ENCODE results near the gene MAPK8IP2.

The MAPK8IP2 gene

GRCh38 chr22:50562523-50563412, 37.8 kb upstream of the MAPK8IP2 start, which contains the start of gene SYCE3 (continued):
- TF ChIP-seq ZBTB44 (tag by site-specific recombination; IDR thresholded peaks at IDR 0.05) (no peak; the same call in 1 of the 2 replicates), ZNF692 (tag by site-specific recombination; IDR thresholded peaks at IDR 0.05) (peak; percentile 67; the same call in 1 of the 2 replicates), RBAK (tag by site-specific recombination; IDR thresholded peaks at IDR 0.05) (no peak), YY2 (tag by site-specific recombination; IDR thresholded peaks at IDR 0.05) (no peak), KLF10 (tag by site-specific recombination; IDR thresholded peaks at IDR 0.05) (no peak; the same call in 1 of the 2 replicates), ZNF555 (tag by site-specific recombination; conservative IDR thresholded peaks at IDR 0.05) (no peak), PRDM6 (tag by site-specific recombination; IDR thresholded peaks at IDR 0.05) (no peak), ZSCAN18 (tag by site-specific recombination; IDR thresholded peaks at IDR 0.05) (no peak), ZNF18 (tag by site-specific recombination; IDR thresholded peaks at IDR 0.05) (no peak), ZBTB10 (tag by site-specific recombination; IDR thresholded peaks at IDR 0.05) (peak; percentile 75), ZNF174 (tag by site-specific recombination; IDR thresholded peaks at IDR 0.05) (no peak), ZNF148 (tag by site-specific recombination; IDR thresholded peaks at IDR 0.05; ENCODE audit: borderline replicate concordance) (no peak), IKZF3 (tag by site-specific recombination; IDR thresholded peaks at IDR 0.05) (no peak), ZNF549 (tag by site-specific recombination; IDR thresholded peaks at IDR 0.05) (no peak), REST (tag by site-specific recombination; IDR thresholded peaks at IDR 0.05) (no peak), ZBTB49 (tag by site-specific recombination; IDR thresholded peaks at IDR 0.05; ENCODE audit: low read depth) (no peak), ZNF184 (tag by site-specific recombination; IDR thresholded peaks at IDR 0.05) (no peak)
